GM19025 (cell line): ENCODE measurements around the gene NPC1.
"Not testable (repeated sequence)": the region's sequence is repeated elsewhere in the genome, so short reads cannot be mapped to it uniquely, and the experiment has no call there.

Source experiments
- ATAC-seq: cut with Tn5 transposase; IDR thresholded peaks from one replicate; pipeline ENCODE4 v1.9.1; 2021; ENCODE audit warnings: mild to moderate bottlenecking, low read depth, moderate library complexity; ENCODE audit not compliant: unreplicated experiment

NPC1 gene

DNA sequence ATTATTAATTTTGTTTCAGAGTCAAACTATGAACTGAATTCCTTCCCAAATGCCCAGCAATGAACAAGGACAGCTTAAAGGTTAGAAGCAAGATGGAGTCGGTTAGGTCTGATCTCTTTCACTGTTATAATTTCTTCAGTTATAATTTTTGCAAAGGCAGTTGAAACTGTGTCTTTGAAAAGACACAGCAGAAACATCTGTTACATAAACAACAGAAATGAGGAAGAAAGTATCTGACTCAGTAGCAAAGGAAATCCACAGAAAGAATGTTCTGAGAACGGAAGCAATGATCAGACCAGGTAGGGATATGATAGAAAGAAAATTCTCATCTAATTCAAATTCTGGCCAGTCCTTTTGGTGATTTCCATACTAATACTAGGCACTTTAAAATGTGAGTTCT lies 88.2 kb downstream of the NPC1 start:
- no peak for ATAC-seq

DNA sequence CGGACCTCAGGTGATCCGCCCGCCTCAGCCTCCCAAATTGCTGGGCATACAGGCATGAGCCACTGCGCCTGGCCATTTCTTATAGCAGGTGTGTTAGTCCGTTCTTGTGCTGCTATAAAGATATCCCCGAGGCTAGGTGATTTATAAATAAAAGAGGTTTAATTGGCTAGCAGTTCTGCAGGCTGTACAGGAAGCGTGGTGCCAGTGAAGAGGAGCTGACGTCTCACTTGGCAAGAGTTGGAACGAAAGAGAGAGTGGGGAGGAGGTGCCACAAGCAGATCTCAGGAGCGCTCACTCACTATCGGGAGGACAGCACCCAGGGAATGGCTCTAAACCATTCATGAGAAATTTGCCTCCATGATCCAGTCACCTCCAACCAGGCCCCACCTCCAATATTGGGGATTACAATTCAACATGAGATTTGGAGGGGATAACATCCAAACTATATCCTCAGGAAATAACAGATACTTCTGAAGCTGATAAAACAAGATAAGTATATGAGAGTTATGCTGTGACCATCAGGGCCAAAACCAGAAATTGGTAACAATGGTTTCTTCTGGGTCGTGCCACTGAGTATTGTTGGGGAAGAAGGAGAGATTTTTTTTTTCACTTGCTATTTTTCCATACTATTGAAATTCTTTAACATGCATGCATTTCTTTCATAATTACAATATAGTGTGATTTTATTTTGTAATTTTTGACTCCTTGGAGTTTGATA lies 90.4 kb downstream of the NPC1 start:
- ATAC-seq = no peak

DNA sequence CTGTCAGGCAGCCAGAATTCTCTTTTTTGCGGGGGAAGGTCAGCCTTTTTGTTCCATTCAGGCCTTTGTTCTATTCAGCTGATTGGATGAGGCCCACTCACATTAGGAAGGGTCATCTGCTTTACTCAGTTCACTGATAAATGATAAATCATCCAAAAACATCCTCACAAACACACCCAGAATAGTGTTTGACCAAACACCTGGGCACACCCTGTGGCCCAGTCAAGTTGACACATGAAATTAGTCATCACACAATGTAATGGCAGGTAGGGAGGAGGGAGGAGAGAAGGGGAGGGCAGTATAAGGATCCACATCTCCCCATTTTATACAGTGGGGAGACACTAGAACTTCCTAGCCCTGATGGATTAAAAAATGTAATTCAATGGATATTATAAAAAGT lies 91.3 kb downstream of the NPC1 start:
- ATAC-seq = no peak

GRCh38 chr18:23493654-23494053 lies 92.7 kb downstream of the NPC1 start:
- ATAC-seq = no peak

GRCh38 chr18:23489586-23489985 lies 96.7 kb downstream of the NPC1 start:
- not testable (repeated sequence) for ATAC-seq

DNA sequence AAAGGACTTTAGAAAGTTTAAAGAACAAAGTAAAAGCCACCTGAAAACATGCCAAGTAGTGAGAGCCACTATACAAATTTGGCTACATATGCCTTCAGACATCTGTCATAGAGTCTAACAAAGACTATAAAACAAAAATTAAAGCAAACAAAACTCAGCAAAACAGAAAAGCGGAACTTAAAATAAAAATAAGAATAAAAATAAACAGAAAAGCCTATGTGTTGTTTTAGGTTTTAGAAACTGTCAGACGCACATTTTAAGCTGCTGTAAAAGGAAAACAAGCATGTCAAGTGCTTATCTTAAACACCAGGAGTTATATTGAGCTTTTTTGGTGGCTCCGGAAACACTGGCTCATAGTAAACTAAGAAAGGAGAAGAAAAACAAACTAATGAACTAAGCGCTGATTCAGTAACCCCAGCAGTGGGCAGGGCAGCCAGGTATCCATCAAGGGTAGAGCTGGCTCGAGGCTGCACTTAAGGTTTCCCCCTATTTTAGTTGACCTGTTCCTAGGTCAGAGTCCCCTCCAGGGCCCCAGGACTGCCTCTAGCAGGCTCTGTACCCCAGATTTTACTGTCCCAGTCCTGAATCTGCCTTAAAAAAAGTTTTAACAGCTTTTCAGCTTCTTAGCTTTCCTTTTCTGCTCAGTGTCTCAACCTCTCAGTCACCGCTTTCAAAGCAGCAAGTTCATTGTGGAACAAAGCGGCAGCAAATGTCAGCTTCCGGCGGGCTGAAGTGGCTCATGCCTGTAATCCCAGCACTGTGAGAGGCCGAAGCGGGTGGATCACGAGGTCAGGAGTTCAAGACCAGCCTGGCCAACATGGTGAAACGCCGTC lies 98.4 kb downstream of the NPC1 start:
- ATAC-seq = peak; percentile 66

GRCh38 chr18:23485386-23485785 lies 100.9 kb downstream of the NPC1 start:
- no peak for ATAC-seq

- no peak for ATAC-seq
Measured at GRCh38 chr18:23484561-23485182, 101.6 kb downstream of the NPC1 start.
